GM21619 (cell line): Measurements from ENCODE around the gene HHIP.

ENCODE experiments used
- ATAC-seq: cut with Tn5 transposase; IDR thresholded peaks from one replicate; pipeline ENCODE4 v1.9.1; 2021; ENCODE audit not compliant: unreplicated experiment

The HHIP gene

GRCh38 chr4:144656850-144657249 lies 10.9 kb downstream of the HHIP start:
- no peak for ATAC-seq

- ATAC-seq = no peak
Observed at GRCh38 chr4:144658015-144658567, 12.1 kb downstream of the HHIP start.

GRCh38 chr4:144658903-144659302 lies 12.9 kb downstream of the HHIP start:
- no peak for ATAC-seq

- no peak for ATAC-seq
Observed at GRCh38 chr4:144659447-144659846, 13.5 kb downstream of the HHIP start.

- no peak for ATAC-seq
Observed at GRCh38 chr4:144663834-144664475, 18.0 kb downstream of the HHIP start.

- no peak for ATAC-seq
Observed at GRCh38 chr4:144666539-144667175, 20.7 kb downstream of the HHIP start.

GRCh38 chr4:144667500-144667899 lies 21.5 kb downstream of the HHIP start:
- ATAC-seq = no peak

- no peak for ATAC-seq
Observed at GRCh38 chr4:144670776-144671175, 24.8 kb downstream of the HHIP start.

GRCh38 chr4:144674711-144675110 lies 28.8 kb downstream of the HHIP start:
- no peak for ATAC-seq

GRCh38 chr4:144681806-144682205 lies 35.9 kb downstream of the HHIP start:
- ATAC-seq = no peak

GRCh38 chr4:144683516-144683915 lies 37.6 kb downstream of the HHIP start:
- no peak for ATAC-seq

GRCh38 chr4:144685911-144686310 lies 40.0 kb downstream of the HHIP start:
- no peak for ATAC-seq

GRCh38 chr4:144686921-144687320 lies 41.0 kb downstream of the HHIP start:
- no peak for ATAC-seq

GRCh38 chr4:144687466-144687865 lies 41.5 kb downstream of the HHIP start:
- no peak for ATAC-seq

- no peak for ATAC-seq
Observed at GRCh38 chr4:144688035-144688569, 42.1 kb downstream of the HHIP start.

GRCh38 chr4:144689125-144689524 lies 43.2 kb downstream of the HHIP start:
- ATAC-seq = no peak

GRCh38 chr4:144695721-144696120 lies 49.8 kb downstream of the HHIP start:
- ATAC-seq = no peak

- ATAC-seq = no peak
Observed at GRCh38 chr4:144696376-144696775, 50.4 kb downstream of the HHIP start.

GRCh38 chr4:144699565-144699964 lies 53.6 kb downstream of the HHIP start:
- ATAC-seq = no peak

GRCh38 chr4:144701683-144702233 lies 55.8 kb downstream of the HHIP start:
- no peak for ATAC-seq

GRCh38 chr4:144703494-144703893 lies 57.5 kb downstream of the HHIP start:
- no peak for ATAC-seq
